T47D (cell line): ENCODE results near the gene TMEM63B.

Experiments
- DNase-seq, 2 experiments: peaks; one replicate each; pipeline versions ENCODE4 v3.0.0 to v3.0.0-alpha.2; 2011 to 2012; ENCODE audit warnings: low read depth in 1 of 2, low spot score in 1 of 2
- JUND ChIP-seq: IDR thresholded peaks from 2 replicates; pipeline ENCODE4 v1.6.1; 2012; ENCODE audit warnings: low read depth
- in situ Hi-C: cut with HindIII; loops from 2 replicates; pipeline ENCODE4 v1.10.0; 2016; ENCODE audit warnings: low sequenced_read_pairs, low pct_unique_long_range_greater_than_20kb

The TMEM63B gene

DNA sequence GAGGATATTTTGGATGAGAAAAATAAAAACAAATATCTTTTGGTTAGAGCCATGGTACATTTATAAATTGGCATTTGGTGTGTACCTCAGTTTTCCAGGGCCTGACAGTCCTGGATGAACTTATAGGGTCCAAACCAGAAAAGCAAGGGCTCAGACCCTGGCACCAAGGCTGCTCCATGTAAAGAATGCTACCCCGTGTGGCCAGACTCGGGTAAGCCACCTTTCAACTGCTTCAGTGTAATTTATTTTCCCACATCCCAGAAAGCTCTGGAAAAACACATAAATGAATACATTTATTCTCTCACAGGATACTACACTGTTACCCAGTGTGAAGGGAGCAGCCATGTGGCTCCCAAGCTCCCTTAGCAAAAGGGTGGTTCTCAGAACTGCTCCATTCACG is 13.9 kb upstream of the TMEM63B start:
- no peak for TF ChIP-seq JUND
- peak in 1 of 2 experiments; percentile 36 for DNase-seq
- in situ Hi-C loops: no loop called here

GRCh38 chr6:44115866-44116265 is 11.5 kb upstream of the TMEM63B start:
- no peak for TF ChIP-seq JUND
- no peak for DNase-seq
- in situ Hi-C loops: no loop called here

DNA sequence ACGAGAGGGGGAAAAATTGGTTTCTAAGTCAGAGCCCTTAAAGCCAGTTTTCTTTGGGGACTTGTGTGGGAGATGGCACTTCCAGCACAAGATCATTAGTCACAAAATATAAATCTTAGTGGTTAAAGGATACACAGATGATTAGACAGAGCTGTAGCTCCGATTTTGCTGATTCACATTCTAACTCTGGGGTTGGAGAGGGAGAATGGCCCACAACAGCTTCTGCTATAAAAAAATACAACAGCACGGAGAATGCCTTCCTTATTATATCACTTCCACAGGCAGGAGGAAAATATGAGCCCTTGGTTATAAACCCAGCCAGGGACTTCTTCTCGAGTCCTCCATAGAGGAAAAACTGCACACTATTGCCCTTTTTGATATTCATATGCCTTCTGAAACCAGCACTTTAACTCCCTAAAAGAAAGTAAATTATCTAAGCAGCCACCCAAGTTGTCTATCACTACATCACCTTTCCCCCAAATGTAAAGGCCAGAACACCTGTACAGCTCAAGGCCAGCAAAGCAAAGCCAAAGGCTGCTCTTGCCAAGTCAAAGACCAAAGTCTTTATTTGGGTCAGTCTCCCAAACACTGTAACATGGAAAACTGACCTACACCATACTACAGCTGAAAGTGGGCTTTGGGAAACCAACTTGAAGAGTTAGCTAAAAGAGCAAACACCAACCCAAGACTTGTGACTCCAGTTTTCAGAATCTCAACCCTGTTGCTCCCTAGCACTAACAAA is 10.5 kb upstream of the TMEM63B start:
- in situ Hi-C loops: no loop called here
- TF ChIP-seq JUND: no peak
- no peak for DNase-seq

DNA sequence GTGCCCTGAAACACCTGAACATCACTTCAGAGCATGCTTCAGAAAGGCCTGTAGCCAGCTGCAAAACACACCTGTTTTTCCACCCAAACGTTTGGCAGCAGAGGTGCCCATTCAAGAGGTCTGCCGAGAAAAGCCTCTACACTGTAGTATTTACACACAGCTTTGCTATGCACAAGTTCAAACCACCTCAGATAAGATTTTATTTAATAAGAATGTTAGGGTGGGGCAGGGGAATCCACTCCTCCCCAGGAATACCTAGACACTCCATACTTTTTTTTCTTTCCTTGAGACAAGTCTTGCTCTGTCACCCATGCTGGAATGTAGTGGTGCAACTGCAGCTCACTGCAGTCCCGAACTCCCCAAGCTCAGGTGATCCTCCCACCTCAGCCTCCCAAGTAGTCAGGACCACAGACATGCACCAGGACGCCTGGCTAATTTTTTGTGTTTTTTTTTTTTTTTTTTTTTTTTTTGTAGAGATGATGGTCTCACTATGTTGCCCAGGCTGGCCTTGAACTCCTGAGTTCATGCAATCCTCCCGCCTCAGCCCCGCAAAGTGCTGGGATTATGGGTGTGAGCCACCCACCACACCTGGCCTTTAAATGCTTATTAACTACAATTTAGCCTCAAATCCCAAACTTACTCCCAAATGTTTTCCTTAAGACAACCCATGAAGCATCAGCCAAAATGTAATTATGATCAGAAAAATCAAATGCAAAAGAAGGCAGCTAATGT is 9.8 kb upstream of the TMEM63B start:
- DNase-seq: no peak
- no peak for TF ChIP-seq JUND

GRCh38 chr6:44119704-44120262 is 7.6 kb upstream of the TMEM63B start:
- TF ChIP-seq JUND: no peak
- in situ Hi-C loops: no loop called here
- no peak for DNase-seq

More for the DNA sequence above, 9.8 kb upstream of the TMEM63B start:
- in situ Hi-C loops: no loop called here

GRCh38 chr6:44120692-44121443 is 6.5 kb upstream of the TMEM63B start:
- no peak for TF ChIP-seq JUND
- in situ Hi-C loops: no loop called here
- DNase-seq: no peak

DNA sequence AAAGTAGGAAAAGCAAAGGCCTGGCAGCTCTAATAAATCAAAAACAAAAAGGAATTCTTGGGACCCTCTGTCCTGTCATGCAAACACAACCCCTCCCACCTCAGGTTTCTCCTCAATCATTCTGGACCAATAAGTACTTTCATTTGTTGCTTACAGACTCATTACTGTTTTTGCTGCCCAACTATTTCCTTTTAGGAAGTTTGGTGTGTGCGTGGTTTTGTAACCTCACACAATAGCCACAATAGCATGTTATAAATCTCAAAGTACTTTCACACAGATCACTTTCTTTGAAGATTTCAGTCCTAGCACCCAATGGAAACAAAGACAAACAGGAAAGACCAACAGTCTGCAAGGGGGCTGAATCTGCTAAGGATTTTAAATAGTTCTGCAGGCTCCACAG is 4.6 kb upstream of the TMEM63B start:
- in situ Hi-C loops: no loop called here
- no peak for DNase-seq

DNA sequence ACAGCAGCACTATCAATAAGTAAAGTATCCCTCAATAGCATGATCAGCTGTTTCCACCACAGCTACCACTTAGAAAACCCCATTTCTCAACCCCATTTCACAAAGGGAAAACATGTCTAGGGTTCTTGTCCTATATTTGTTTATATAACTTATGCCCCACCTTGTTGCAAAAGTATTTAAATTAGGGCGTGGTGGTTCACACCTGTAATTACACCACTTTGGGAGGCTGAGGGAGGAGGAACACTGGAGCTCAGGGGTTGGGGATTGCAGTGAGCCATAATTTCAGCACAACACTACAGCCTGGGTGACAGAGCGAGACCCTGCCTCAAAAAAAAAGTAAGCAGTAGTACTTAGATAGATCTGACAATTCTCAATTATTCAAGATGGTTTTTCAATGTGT is 3.8 kb upstream of the TMEM63B start:
- in situ Hi-C loops: no loop called here
- DNase-seq: no peak
- no peak for TF ChIP-seq JUND

More for the DNA sequence above, 4.6 kb upstream of the TMEM63B start:
- no peak for TF ChIP-seq JUND

- DNase-seq: peak; percentile 55 to 56
- in situ Hi-C loops: no loop called here
Measured at GRCh38 chr6:44126320-44127149, 819 bp upstream of the TMEM63B start.

DNA sequence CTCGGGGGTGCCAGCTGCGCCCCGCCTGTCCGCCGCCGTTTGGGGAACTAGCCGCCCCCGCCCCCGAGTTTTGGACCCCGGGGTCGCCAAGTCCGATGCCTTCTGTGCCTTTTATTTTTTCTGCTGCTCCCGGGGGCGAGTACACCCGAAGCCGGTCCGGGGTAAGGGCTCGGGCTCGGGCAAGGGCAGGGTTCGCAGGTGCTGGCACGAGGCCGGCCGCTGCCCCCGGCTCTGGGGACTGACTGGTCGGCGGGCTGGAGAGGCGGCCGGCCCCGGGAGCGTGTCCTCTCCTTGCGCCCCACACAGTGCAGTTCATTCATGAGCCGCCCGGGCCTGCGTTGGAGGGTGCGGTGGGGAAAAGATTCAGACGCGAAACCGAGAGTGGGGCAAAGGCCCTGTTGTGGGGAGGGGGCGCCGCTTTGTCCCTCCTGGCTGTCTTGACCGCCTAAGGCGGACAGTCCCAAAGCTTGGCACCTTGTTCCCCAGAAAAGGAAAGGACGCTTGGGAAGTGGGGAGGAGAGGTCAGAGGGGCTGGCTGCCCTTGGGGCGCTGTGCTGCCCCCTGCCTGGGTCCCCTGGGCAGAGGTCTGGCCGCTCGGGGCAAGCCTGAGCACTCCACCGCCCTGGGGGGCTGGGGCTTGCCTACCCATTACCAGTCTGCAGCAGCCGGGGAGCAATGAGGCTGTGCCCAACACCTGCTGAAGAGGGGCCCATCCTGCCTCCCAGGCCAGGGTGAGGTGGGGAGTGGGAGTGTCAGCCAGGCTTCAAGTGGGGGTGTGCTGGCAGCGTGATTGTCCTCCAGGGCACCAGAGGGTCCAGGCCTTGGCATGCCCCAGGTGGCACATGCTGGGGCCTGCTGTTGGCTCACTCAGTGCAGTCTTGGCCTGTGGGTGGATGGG is 915 bp downstream of the TMEM63B start:
- TF ChIP-seq JUND: no peak
- peak; percentile 40 to 64 for DNase-seq
- in situ Hi-C loops: no loop called here

More at GRCh38 chr6:44126320-44127149, 819 bp upstream of the TMEM63B start:
- TF ChIP-seq JUND: no peak

DNA sequence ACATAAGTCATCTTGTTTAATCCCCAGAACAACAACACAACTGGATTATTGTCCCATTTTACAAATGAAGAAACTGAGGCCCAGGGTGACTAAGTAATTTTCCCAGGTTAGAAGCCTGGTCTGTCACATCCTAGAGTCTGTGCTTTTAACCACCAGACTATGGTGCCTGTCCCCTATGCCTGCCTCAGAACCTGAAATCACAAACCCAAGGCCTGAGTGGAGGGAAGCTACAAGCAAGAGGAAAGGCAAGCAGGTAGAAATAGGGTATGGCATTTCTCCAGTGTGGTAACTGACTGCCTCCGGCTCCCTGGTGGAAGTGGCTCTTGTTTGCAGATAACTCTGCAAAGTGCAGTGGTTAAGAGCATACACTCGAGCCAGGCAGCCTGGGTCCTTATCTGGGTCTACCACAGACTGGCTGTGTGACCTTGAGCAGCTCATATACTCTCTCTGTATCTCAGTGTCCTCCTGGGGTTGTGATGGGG is 2.5 kb downstream of the TMEM63B start:
- DNase-seq: no peak
- TF ChIP-seq JUND: no peak
- in situ Hi-C loops: no loop called here
